CD14-positive monocyte (primary cell): Measurements from ENCODE around the gene HLA-DRA. TPM values are rescaled to one million over a fixed set of nuclear protein-coding genes. Genes with fewer than 3 reads are reported as not detected.

Source experiments
- DNase-seq, 3 donors: peaks; one replicate each; pipeline ENCODE4 v3.0.0-alpha.2; 2011 to 2022
- H2AFZ ChIP-seq: 2 replicates; pipeline ENCODE4 v1.6.0; 2012; ENCODE audit warnings: mild to moderate bottlenecking, low read depth, low read length, inconsistent platforms; ENCODE audit not compliant: insufficient read depth, poor library complexity, severe bottlenecking
- H3K27ac ChIP-seq, 2 donors: 1 replicate in 1 of 2; 2 replicates in 1 of 2; pipeline ENCODE4 v1.5.1; 2012 to 2013; ENCODE audit warnings: low read length in 2 of 2, control low read depth in 1 of 2, inconsistent platforms in 1 of 2, low read depth in 1 of 2, mild to moderate bottlenecking in 1 of 2
- H3K27me3 ChIP-seq, 2 donors: one replicate each; pipeline versions ENCODE4 v1.6.0 to v1.6.1; 2011 to 2013; ENCODE audit warnings: low read length in 2 of 2; ENCODE audit not compliant: control insufficient read depth in 2 of 2, insufficient read depth in 2 of 2
- H3K36me3 ChIP-seq, 2 donors: replicated peaks in 1 of 2; 1 replicate in 1 of 2; 2 replicates in 1 of 2; pipeline versions ENCODE4 v1.5.1 to v1.6.1; 2012 to 2013; ENCODE audit warnings: low read length in 2 of 2, control low read depth in 1 of 2, inconsistent platforms in 1 of 2, mild to moderate bottlenecking in 1 of 2; ENCODE audit not compliant: insufficient read depth in 2 of 2, control insufficient read depth in 1 of 2
- H3K4me1 ChIP-seq, 2 donors: 1 replicate in 1 of 2; 2 replicates in 1 of 2; pipeline versions ENCODE4 v1.5.1 to v1.6.1; 2012 to 2013; ENCODE audit warnings: low read length in 2 of 2, control low read depth in 1 of 2, inconsistent platforms in 1 of 2, mild to moderate bottlenecking in 1 of 2, moderate library complexity in 1 of 2; ENCODE audit not compliant: insufficient read depth in 2 of 2, control insufficient read depth in 1 of 2
- H3K4me2 ChIP-seq: replicated peaks from 2 replicates; pipeline ENCODE3; 2012; ENCODE audit warnings: low read length, moderate library complexity, mild to moderate bottlenecking; ENCODE audit not compliant: poor library complexity, severe bottlenecking; ENCODE audit errors: extremely low read depth
- H3K4me3 ChIP-seq, 3 experiments: fragments of 200-600 bp in 1 of 3; sonication (generic) in 1 of 3; replicated peaks in 1 of 3; 1 replicate in 2 of 3; 2 replicates in 1 of 3; pipeline ENCODE4 v1.5.1; 2011 to 2013; ENCODE audit warnings: low read length in 3 of 3, mild to moderate bottlenecking in 3 of 3, control low read depth in 2 of 3, low read depth in 2 of 3, inconsistent platforms in 1 of 3, moderate library complexity in 1 of 3
- H3K79me2 ChIP-seq: 2 replicates; pipeline ENCODE4 v1.6.0; 2012; ENCODE audit warnings: mild to moderate bottlenecking, control low read depth, inconsistent platforms, low read length, moderate library complexity; ENCODE audit not compliant: insufficient read depth
- H3K9ac ChIP-seq: 2 replicates; pipeline ENCODE4 v1.6.0; 2017; ENCODE audit warnings: low read length, mild to moderate bottlenecking; ENCODE audit not compliant: insufficient read depth, poor library complexity, severe bottlenecking
- H3K9me3 ChIP-seq, 2 donors: replicated peaks in 1 of 2; 1 replicate in 1 of 2; 2 replicates in 1 of 2; pipeline versions ENCODE4 v1.5.1 to v1.6.1; 2012 to 2013; ENCODE audit warnings: low read length in 2 of 2, control low read depth in 1 of 2; ENCODE audit not compliant: control insufficient read depth in 1 of 2, insufficient read depth in 1 of 2
- H4K20me1 ChIP-seq: 2 replicates; pipeline ENCODE4 v1.6.0; 2012; ENCODE audit warnings: mild to moderate bottlenecking, low read length, control low read depth, moderate library complexity; ENCODE audit not compliant: insufficient read depth
- H3K27ac Mint-ChIP-seq, 7 donors: one replicate each; pipeline ENCODE4 v1.8.0; 2020; ENCODE audit warnings: mild to moderate bottlenecking in 7 of 7, mixed read lengths in 7 of 7, moderate library complexity in 6 of 7, inconsistent platforms in 2 of 7
- H3K27me3 Mint-ChIP-seq, 3 donors: one replicate each; pipeline ENCODE4 v1.8.0; 2021 to 2022; ENCODE audit warnings: low read depth in 3 of 3, mild to moderate bottlenecking in 3 of 3, mixed read lengths in 3 of 3, moderate library complexity in 3 of 3, inconsistent platforms in 1 of 3
- H3K36me3 Mint-ChIP-seq, 2 donors: one replicate each; pipeline ENCODE4 v1.8.0; 2020; ENCODE audit warnings: mixed read lengths in 2 of 2, inconsistent platforms in 1 of 2, mild to moderate bottlenecking in 1 of 2
- H3K4me1 Mint-ChIP-seq: one replicate; pipeline ENCODE4 v1.8.0; 2020; ENCODE audit warnings: mild to moderate bottlenecking, mixed read lengths
- H3K4me3 Mint-ChIP-seq, 2 donors: one replicate each; pipeline ENCODE4 v1.8.0; 2020; ENCODE audit warnings: mild to moderate bottlenecking in 2 of 2, mixed read lengths in 2 of 2, moderate library complexity in 1 of 2
- H3K9me3 Mint-ChIP-seq, 7 donors: one replicate each; pipeline ENCODE4 v1.8.0; 2020 to 2022; ENCODE audit warnings: mixed read lengths in 7 of 7, mild to moderate bottlenecking in 6 of 7, moderate library complexity in 6 of 7, inconsistent platforms in 2 of 7
- WGBS: methylation state at CpG from one replicate; pipeline ENCODE4 v1.1.5; 2013; ENCODE audit warnings: missing lambda C conversion rate; ENCODE audit not compliant: insufficient coverage; 5-methylcytosine and 5-hydroxymethylcytosine counted together
- intact Hi-C, 2 donors: fragments of 100-400 bp; cut with micrococcal nuclease; formaldehyde crosslinking; loops; one replicate each; pipeline versions ENCODE4 v1.15.0 to v1.15.1; 2023
- polyA plus RNA-seq, 3 donors: library from polyadenylated mRNA; depleted of rRNA in 1 of 3; unstranded in 2 of 3; stranded (reverse) in 1 of 3; fragments of 300-500 nt in 2 of 3; fragments of >200 nt in 1 of 3; fragmentation: Illumina TruSeq in 2 of 3; gene quantifications; 1 replicate in 2 of 3; 2 replicates in 1 of 3; pipeline ENCODE4 v1.2.3, GENCODE V29; 2012 to 2021
- TF ChIP-seq, protein P1 (sequence below): fragments of 200-600 bp; IDR thresholded peaks from one replicate; pipeline ENCODE4 v1.8.0; 2022; ENCODE audit warnings: antibody characterized with exemption, mild to moderate bottlenecking

Gene HLA-DRA
- polyA plus RNA-seq, 3 donors = 4,194 to 5,181 (median 4,943) TPM

GRCh38 chr6:32475392-32476206, 35.9 kb downstream of the HLA-DRA start:
- H3K4me1 ChIP-seq = peaks cover 21 to 30% of the 10 kb centered on the region in 2 donors
- H3K9ac ChIP-seq = no peak overlapping the region
- peak overlapping the region in 1 of 7 donors; percentile 36 for H3K27ac Mint-ChIP-seq
- H3K27me3 Mint-ChIP-seq = no peaks in the 10 kb centered on the region
- TF ChIP-seq, protein P1, sequence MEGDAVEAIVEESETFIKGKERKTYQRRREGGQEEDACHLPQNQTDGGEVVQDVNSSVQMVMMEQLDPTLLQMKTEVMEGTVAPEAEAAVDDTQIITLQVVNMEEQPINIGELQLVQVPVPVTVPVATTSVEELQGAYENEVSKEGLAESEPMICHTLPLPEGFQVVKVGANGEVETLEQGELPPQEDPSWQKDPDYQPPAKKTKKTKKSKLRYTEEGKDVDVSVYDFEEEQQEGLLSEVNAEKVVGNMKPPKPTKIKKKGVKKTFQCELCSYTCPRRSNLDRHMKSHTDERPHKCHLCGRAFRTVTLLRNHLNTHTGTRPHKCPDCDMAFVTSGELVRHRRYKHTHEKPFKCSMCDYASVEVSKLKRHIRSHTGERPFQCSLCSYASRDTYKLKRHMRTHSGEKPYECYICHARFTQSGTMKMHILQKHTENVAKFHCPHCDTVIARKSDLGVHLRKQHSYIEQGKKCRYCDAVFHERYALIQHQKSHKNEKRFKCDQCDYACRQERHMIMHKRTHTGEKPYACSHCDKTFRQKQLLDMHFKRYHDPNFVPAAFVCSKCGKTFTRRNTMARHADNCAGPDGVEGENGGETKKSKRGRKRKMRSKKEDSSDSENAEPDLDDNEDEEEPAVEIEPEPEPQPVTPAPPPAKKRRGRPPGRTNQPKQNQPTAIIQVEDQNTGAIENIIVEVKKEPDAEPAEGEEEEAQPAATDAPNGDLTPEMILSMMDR = no peak
- H2AFZ ChIP-seq = no peak overlapping the region
- H3K79me2 ChIP-seq = peaks cover 7% of the 10 kb centered on the region
- H3K36me3 Mint-ChIP-seq = peaks cover 4 to 9% of the 10 kb centered on the region in 2 donors
- H3K9me3 ChIP-seq = no peaks in the 10 kb centered on the region
- H3K36me3 ChIP-seq = no peaks in the 10 kb centered on the region
- intact Hi-C loops = no loop called here
- WGBS = 88% methylated on average over 8 of the region's 13 CpGs
- H3K4me1 Mint-ChIP-seq = peaks cover 31% of the 10 kb centered on the region
- peaks cover 3 to 16% (median 9%) of the 10 kb centered on the region in 7 donors for H3K9me3 Mint-ChIP-seq
- H3K4me3 ChIP-seq = no peak overlapping the region
- no peak overlapping the region for H3K4me2 ChIP-seq
- H3K27ac ChIP-seq = no peak overlapping the region
- DNase-seq = no peak
- no peak overlapping the region for H3K4me3 Mint-ChIP-seq
- no peaks in the 10 kb centered on the region for H4K20me1 ChIP-seq
- H3K27me3 ChIP-seq = no peaks in the 10 kb centered on the region

DNA sequence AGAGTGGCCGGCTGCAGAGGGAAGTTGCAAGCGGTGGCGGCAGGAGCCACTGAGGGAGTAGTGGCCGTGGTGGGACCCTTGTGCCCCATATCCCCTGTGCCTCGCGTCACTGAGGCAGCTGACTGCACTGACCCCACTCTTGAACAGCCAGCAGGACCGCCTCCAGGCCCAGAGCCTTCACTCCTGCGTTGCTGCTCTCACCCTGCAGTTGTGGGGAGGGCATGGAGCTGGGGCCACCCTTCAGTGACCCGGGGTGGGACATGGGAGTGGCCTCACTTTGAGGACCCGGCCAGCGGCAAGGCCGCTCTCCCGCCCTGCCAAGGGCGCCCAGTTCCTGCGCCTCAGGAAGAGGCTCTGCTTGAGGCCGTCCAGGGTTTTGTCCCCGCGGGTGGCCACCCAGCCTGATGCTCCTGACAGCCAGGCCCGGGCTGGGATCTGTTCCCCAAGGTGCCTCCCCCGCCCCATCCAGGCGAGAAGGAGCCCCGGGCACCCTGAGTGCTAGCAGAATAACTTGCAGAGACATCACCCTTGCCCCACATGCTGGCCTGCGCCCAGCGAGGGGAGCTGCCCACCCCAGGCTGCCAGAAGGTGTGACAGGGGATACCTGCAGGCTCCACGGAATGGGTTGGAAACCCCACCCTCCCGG, 44.4 kb downstream of the HLA-DRA start:
- Mint-ChIP-seq H3K36me3 (peaks cover 0 to 1% of the 10 kb centered on the region in 2 donors), H3K27ac (no peak overlapping the region), H3K4me3 (no peak overlapping the region), H3K4me1 (peaks cover 9% of the 10 kb centered on the region), H3K9me3 (peaks cover 0 to 5% (median 1%) of the 10 kb centered on the region in 7 donors), H3K27me3 (no peaks in the 10 kb centered on the region)
- Histone ChIP-seq H3K79me2 (no peaks in the 10 kb centered on the region), H4K20me1 (no peaks in the 10 kb centered on the region), H3K9ac (no peak overlapping the region), H3K4me2 (no peak overlapping the region), H3K9me3 (no peaks in the 10 kb centered on the region), H3K27ac (no peak overlapping the region), H3K4me1 (peaks cover 0 to 10% of the 10 kb centered on the region in 2 donors), H3K36me3 (no peaks in the 10 kb centered on the region), H2AFZ (no peak overlapping the region), H3K4me3 (no peak overlapping the region), H3K27me3 (no peaks in the 10 kb centered on the region)
- DNase-seq = no peak
- intact Hi-C loops = loop anchor here (10.0 kb wide), 2 partner anchors 51 to 91 kb away; partner anchors contain the start of gene HLA-DRB5 (in 1 of the 2)
- TF ChIP-seq, protein P1 = no peak
- WGBS = 87% methylated on average over 26 of the region's 26 CpGs
